Subcutaneous adipose tissue (tissue), 4 donors: ENCODE data around the gene BEND7. TPM values are rescaled to one million over a fixed set of nuclear protein-coding genes. Genes with fewer than 3 reads are reported as not detected.

Source experiments
- CTCF ChIP-seq: fragments of 450-650 bp; IDR thresholded peaks from one replicate; pipeline ENCODE4 v1.5.1; 2016; ENCODE audit warnings: low read depth, mild to moderate bottlenecking, control low read depth, antibody characterized with exemption, moderate library complexity
- total RNA-seq, 4 donors: library from RNA; depleted of rRNA; stranded (reverse); fragments of >200 nt; gene quantifications; one replicate each; pipeline ENCODE4 v1.1.0, GENCODE V29; 2016

BEND7 gene
- total RNA-seq, 4 donors from 2014 or later, result 7.5 to 19.8 (median 11.8) TPM

- no peak for TF ChIP-seq CTCF
Observed at GRCh38 chr10:13440185-13441061, 88.4 kb downstream of the BEND7 start.

GRCh38 chr10:13439313-13440184 lies 89.3 kb downstream of the BEND7 start:
- no peak for TF ChIP-seq CTCF

GRCh38 chr10:13437026-13437555 lies 91.7 kb downstream of the BEND7 start:
- no peak for TF ChIP-seq CTCF

- no peak for TF ChIP-seq CTCF
Observed at GRCh38 chr10:13425397-13425796, 103.4 kb downstream of the BEND7 start.

GRCh38 chr10:13422800-13423199 lies 106.0 kb downstream of the BEND7 start:
- TF ChIP-seq CTCF, result no peak

GRCh38 chr10:13421382-13421917 lies 107.4 kb downstream of the BEND7 start:
- no peak for TF ChIP-seq CTCF
